Hypothalamus (tissue), 51 donors: ENCODE results near the gene ACTL10.

ENCODE experiments used
- DNase-seq, 51 donors: peaks; one replicate each; lab custom pipeline; 2025; lab: John Stamatoyannopoulos, UW

Gene ACTL10

DNA sequence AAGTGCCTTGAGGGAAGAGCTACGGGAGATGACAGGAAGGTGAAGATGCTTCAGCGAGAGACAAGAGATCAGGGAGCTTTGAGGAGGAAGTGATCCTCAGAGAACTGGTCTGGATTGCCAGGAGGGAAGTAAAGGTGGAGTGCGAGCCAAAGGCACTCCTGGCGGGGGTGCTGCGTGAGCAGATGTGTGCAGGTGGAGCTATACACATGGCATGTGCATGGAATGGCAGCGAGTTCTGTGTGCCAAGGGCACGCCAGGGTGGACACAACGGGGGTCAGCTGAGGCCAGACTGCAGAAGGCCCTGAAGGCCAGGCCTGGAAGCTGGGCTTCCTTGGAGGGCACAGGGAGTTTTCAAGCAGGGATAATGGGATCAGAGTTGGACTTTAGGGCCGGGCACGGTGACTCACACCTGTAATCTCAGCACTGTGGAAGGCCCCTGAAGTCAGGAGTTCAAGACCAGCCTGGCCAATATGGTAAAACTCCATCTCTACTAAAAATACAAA lies 47.2 kb downstream of the ACTL10 start:
- no peak for DNase-seq

DNA sequence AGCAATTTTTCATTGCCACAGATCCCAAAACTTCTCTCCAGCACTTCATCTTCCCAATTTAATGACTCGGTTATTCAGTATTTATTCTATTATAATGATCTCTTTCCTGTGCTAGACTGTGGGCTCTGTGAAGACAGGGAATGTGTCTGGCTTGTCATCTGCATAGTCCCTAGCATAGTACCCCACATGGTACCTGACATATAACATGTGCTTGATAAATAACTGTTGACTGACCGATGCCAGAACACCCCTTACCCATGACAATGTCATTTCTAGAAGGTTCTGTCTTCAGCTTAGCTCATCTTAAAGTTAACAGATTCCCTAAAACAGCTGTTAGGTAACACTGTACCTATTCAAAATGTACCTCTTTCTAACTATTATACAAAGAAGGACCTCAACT lies 49.8 kb downstream of the ACTL10 start:
- no peak for DNase-seq
